Fibroblast of lung (primary cell): ENCODE results near the gene IRAK1BP1. TPM values are rescaled to one million over a fixed set of nuclear protein-coding genes. Genes with fewer than 3 reads are reported as not detected.
A peak's percentile ranks its signal among the peaks of the same experiment; 100 is the strongest.

Source experiments
- DNase-seq, 2 donors: peaks; one replicate each; pipeline versions ENCODE4 v3.0.0 to v3.0.0-alpha.2; 2010; ENCODE audit warnings: low read depth in 2 of 2
- H2AFZ ChIP-seq: 2 replicates; pipeline ENCODE4 v1.5.1; 2012; ENCODE audit warnings: low read length, control low read depth, inconsistent platforms
- H3K27ac ChIP-seq: 2 replicates; pipeline ENCODE4 v1.5.1; 2011; ENCODE audit warnings: low read length, control low read depth; ENCODE audit not compliant: insufficient read depth
- H3K27me3 ChIP-seq: 2 replicates; pipeline ENCODE4 v1.5.1; 2011; ENCODE audit warnings: mild to moderate bottlenecking, low read length; ENCODE audit not compliant: control insufficient read depth, insufficient read depth
- H3K36me3 ChIP-seq: 2 replicates; pipeline ENCODE4 v1.5.1; 2011; ENCODE audit warnings: low read length; ENCODE audit not compliant: control insufficient read depth, insufficient read depth
- H3K4me1 ChIP-seq: 2 replicates; pipeline ENCODE4 v1.5.1; 2011; ENCODE audit warnings: low read length; ENCODE audit not compliant: control insufficient read depth, insufficient read depth; ENCODE audit errors: extremely low read depth
- H3K4me2 ChIP-seq: 2 replicates; pipeline ENCODE4 v1.5.1; 2011; ENCODE audit warnings: low read length, control low read depth; ENCODE audit not compliant: insufficient read depth; ENCODE audit errors: extremely low read depth
- H3K4me3 ChIP-seq, 4 experiments: fragments of 200-600 bp in 1 of 4; sonication (generic) in 1 of 4; replicated peaks in 1 of 4; 2 replicates each; pipeline ENCODE4 v1.5.1; 2011 to 2016; ENCODE audit warnings: low read length in 4 of 4, low read depth in 3 of 4, mild to moderate bottlenecking in 3 of 4, control low read depth in 2 of 4, inconsistent platforms in 1 of 4, mixed read lengths in 1 of 4; ENCODE audit not compliant: insufficient read depth in 1 of 4; ENCODE audit errors: control extremely low read depth in 1 of 4
- H3K79me2 ChIP-seq: 2 replicates; pipeline ENCODE4 v1.5.1; 2012; ENCODE audit warnings: mild to moderate bottlenecking, low read length, inconsistent platforms; ENCODE audit not compliant: control insufficient read depth, insufficient read depth
- H3K9ac ChIP-seq: 2 replicates; pipeline ENCODE4 v1.5.1; 2011; ENCODE audit warnings: mild to moderate bottlenecking, low read length, control low read depth; ENCODE audit not compliant: insufficient read depth
- H3K9me3 ChIP-seq: 2 replicates; pipeline ENCODE4 v1.5.1; 2012; ENCODE audit warnings: low read depth, low read length; ENCODE audit not compliant: control insufficient read depth, insufficient read depth
- H4K20me1 ChIP-seq: 2 replicates; pipeline ENCODE4 v1.5.1; 2011; ENCODE audit warnings: low read length; ENCODE audit not compliant: control insufficient read depth, insufficient read depth; ENCODE audit errors: extremely low read depth
- CTCF ChIP-seq, 2 donors: IDR thresholded peaks in 1 of 2; conservative IDR thresholded peaks in 1 of 2; 1 replicate in 1 of 2; 2 replicates in 1 of 2; pipeline ENCODE4 v1.5.1; 2011 to 2012; ENCODE audit warnings: low read length in 2 of 2, control low read depth in 1 of 2, inconsistent platforms in 1 of 2, low read depth in 1 of 2, mild to moderate bottlenecking in 1 of 2
- EZH2 ChIP-seq: IDR thresholded peaks from 2 replicates; pipeline ENCODE4 v1.5.1; 2012; ENCODE audit warnings: low read length, control low read depth, mild to moderate bottlenecking; ENCODE audit errors: missing control alignments
- polyA plus RNA-seq, 2 donors: library from polyadenylated mRNA; depleted of rRNA in 1 of 2; stranded (reverse) in 1 of 2; unstranded in 1 of 2; fragments of >200 nt; gene quantifications; 2 replicates each; pipeline ENCODE4 v1.2.1, GENCODE V29; 2011 to 2012; ENCODE audit warnings: missing spikeins in 1 of 2
- total RNA-seq: library from RNA; depleted of rRNA; stranded (reverse); fragments of >200 nt; gene quantifications from 2 replicates; pipeline ENCODE4 v1.2.1, GENCODE V29; 2014

The IRAK1BP1 gene
- total and polyA plus RNA-seq, 2 donors (not counting 1 experiment from before 2014, with no cell fraction given), result 2.5 to 5.6 TPM

- no peak for TF ChIP-seq EZH2
- no peak for TF ChIP-seq CTCF (conservative IDR thresholded peaks at IDR 0.05 in 1 of 2, IDR thresholded peaks at IDR 0.05 in 1 of 2; ENCODE audit: low read depth in 1 of 2, low read length in 2 of 2)
- DNase-seq, result no peak
- no peak overlapping the region for H3K4me3 ChIP-seq
- H3K9me3 ChIP-seq, result no peaks in the 10 kb centered on the region
- no peaks in the 10 kb centered on the region for H3K36me3 ChIP-seq
- H3K4me1 ChIP-seq, result no peaks in the 10 kb centered on the region
- no peak overlapping the region for H3K4me2 ChIP-seq
- H3K27me3 ChIP-seq, result no peaks in the 10 kb centered on the region
- no peaks in the 10 kb centered on the region for H3K79me2 ChIP-seq
- no peaks in the 10 kb centered on the region for H4K20me1 ChIP-seq
- H2AFZ ChIP-seq, result no peak overlapping the region
- H3K27ac ChIP-seq, result no peak overlapping the region
- H3K9ac ChIP-seq, result no peak overlapping the region
Measured at GRCh38 chr6:78830805-78831204, 36.5 kb upstream of the IRAK1BP1 start.

- H3K27ac ChIP-seq, result no peak overlapping the region
- H3K4me3 ChIP-seq, result no peak overlapping the region
- H3K4me1 ChIP-seq, result no peaks in the 10 kb centered on the region
- no peaks in the 10 kb centered on the region for H3K9me3 ChIP-seq
- no peak for TF ChIP-seq CTCF (conservative IDR thresholded peaks at IDR 0.05 in 1 of 2, IDR thresholded peaks at IDR 0.05 in 1 of 2; ENCODE audit: low read depth in 1 of 2, low read length in 2 of 2)
- TF ChIP-seq EZH2, result no peak
- H2AFZ ChIP-seq, result no peak overlapping the region
- no peaks in the 10 kb centered on the region for H3K79me2 ChIP-seq
- DNase-seq, result peak in 1 of 2 donors; percentile 92
- no peaks in the 10 kb centered on the region for H3K36me3 ChIP-seq
- H3K4me2 ChIP-seq, result no peak overlapping the region
- H3K27me3 ChIP-seq, result no peaks in the 10 kb centered on the region
- no peak overlapping the region for H3K9ac ChIP-seq
- H4K20me1 ChIP-seq, result no peaks in the 10 kb centered on the region
Measured at GRCh38 chr6:78831492-78831891, 35.9 kb upstream of the IRAK1BP1 start.

- Histone ChIP-seq H3K27ac (no peak overlapping the region), H3K27me3 (no peaks in the 10 kb centered on the region), H3K79me2 (no peaks in the 10 kb centered on the region), H3K4me3 (no peak overlapping the region), H3K36me3 (no peaks in the 10 kb centered on the region), H4K20me1 (no peaks in the 10 kb centered on the region), H3K9ac (no peak overlapping the region), H3K4me2 (no peak overlapping the region), H3K9me3 (no peaks in the 10 kb centered on the region), H3K4me1 (no peaks in the 10 kb centered on the region), H2AFZ (no peak overlapping the region)
- peak in 1 of 2 donors; percentile 84 for DNase-seq
- no peak for TF ChIP-seq CTCF (conservative IDR thresholded peaks at IDR 0.05 in 1 of 2, IDR thresholded peaks at IDR 0.05 in 1 of 2; ENCODE audit: low read depth in 1 of 2, low read length in 2 of 2)
- no peak for TF ChIP-seq EZH2
Measured at GRCh38 chr6:78832091-78832808, 35.1 kb upstream of the IRAK1BP1 start.
